Measurements from ENCODE around the gene SOBP. TPM values are rescaled to one million over a fixed set of nuclear protein-coding genes. Genes with fewer than 3 reads are reported as not detected.

SOBP gene
- total and polyA plus RNA-seq, 7 experiments from 2014 or later, result 0.08 to 0.15 TPM; not detected in 5

GRCh38 chr6:107699697-107700325 is 209.9 kb downstream of the SOBP start:
- Histone ChIP-seq H3K4me1 (ENCODE audit: control insufficient read depth in 2 of 2, insufficient read depth in 2 of 2, low read length in 2 of 2) (peaks cover 0 to 7% of the 10 kb centered on the region in 2 donors), H3K27me3 (ENCODE audit: control insufficient read depth in 2 of 2, insufficient read depth in 2 of 2, low read length in 2 of 2) (no peaks in the 10 kb centered on the region), H3K4me3 (ENCODE audit: low read length) (no peak overlapping the region), H3K9me3 (ENCODE audit: control insufficient read depth in 2 of 3, low read length in 3 of 3) (no peaks in the 10 kb centered on the region), H3K36me3 (ENCODE audit: control insufficient read depth in 2 of 3, insufficient read depth in 3 of 3, low read length in 3 of 3) (peaks cover 0 to 3% (median under 1%) of the 10 kb centered on the region in 3 experiments), H3K27ac (ENCODE audit: low read depth, low read length) (no peak overlapping the region)
- intact Hi-C loops (cut with micrococcal nuclease), result no loop called here
- ChIA-PET CTCF (interaction anchor here (0.8 to 1.4 kb wide), 2 partner anchors 30 to 1187 kb away, joined by 3 to 6 read pairs; no protein-coding TSS in a partner anchor), POLR2A (interaction anchor here (0.7 to 1.0 kb wide), 3 partner anchors 9 to 90 kb away, joined by 3 to 4 read pairs (median 3); no protein-coding TSS in a partner anchor)
- DNase-seq (peak in 1 of 9 donors; percentile 15), ATAC-seq (peak; percentile 26)
- H3K9me3 Mint-ChIP-seq, result peaks cover 0 to 5% (median 0%) of the 10 kb centered on the region in 11 donors
- H3K27ac Mint-ChIP-seq, result peak overlapping the region in 7 of 9 donors; percentile 75 to 91 (median 81)
- H3K4me1 Mint-ChIP-seq, result peaks cover 4 to 67% (median 44%) of the 10 kb centered on the region in 7 donors
- peak overlapping the region in 6 of 10 donors; percentile 5 to 66 (median 19) for H3K4me3 Mint-ChIP-seq
- peaks cover 0 to 12% (median 0%) of the 10 kb centered on the region in 5 donors for H3K27me3 Mint-ChIP-seq
- H3K36me3 Mint-ChIP-seq, result peaks cover 7 to 24% (median 21%) of the 10 kb centered on the region in 5 donors

- no peaks in the 10 kb centered on the region for H3K27me3 ChIP-seq (ENCODE audit: control insufficient read depth in 2 of 2, insufficient read depth in 2 of 2, low read length in 2 of 2)
- ChIA-PET POLR2A (interaction anchor here (0.6 to 1.3 kb wide), 7 partner anchors 9 to 171 kb away, joined by 3 to 4 read pairs (median 4); no protein-coding TSS in a partner anchor), CTCF (interaction anchor here (0.6 to 2.0 kb wide), 14 partner anchors 9 to 677 kb away, joined by 3 to 9 read pairs (median 4); no protein-coding TSS in a partner anchor)
- H3K9me3 Mint-ChIP-seq, result peaks cover 0 to 2% (median 0%) of the 10 kb centered on the region in 11 donors
- peak overlapping the region in 3 of 9 donors; percentile 47 to 85 (median 55) for H3K27ac Mint-ChIP-seq
- H3K36me3 ChIP-seq (ENCODE audit: control insufficient read depth in 2 of 3, insufficient read depth in 3 of 3, low read length in 3 of 3), result peaks cover 4 to 39% (median 6%) of the 10 kb centered on the region in 3 experiments
- peaks cover 0 to 7% of the 10 kb centered on the region in 2 donors for H3K4me1 ChIP-seq (ENCODE audit: control insufficient read depth in 2 of 2, insufficient read depth in 2 of 2, low read length in 2 of 2)
- intact Hi-C loops (cut with micrococcal nuclease), result loop anchor here (1.0 kb wide), 2 partner anchors 28 to 145 kb away; no protein-coding TSS in a partner anchor
- no peak overlapping the region for H3K4me3 ChIP-seq (ENCODE audit: low read length)
- DNase-seq, result no peak
- H3K27me3 Mint-ChIP-seq, result peaks cover 0 to 3% (median 0%) of the 10 kb centered on the region in 5 donors
- no peak overlapping the region for H3K4me3 Mint-ChIP-seq
- H3K27ac ChIP-seq (ENCODE audit: low read depth, low read length), result no peak overlapping the region
- no peak for ATAC-seq
- H3K4me1 Mint-ChIP-seq, result peaks cover 4 to 71% (median 46%) of the 10 kb centered on the region in 7 donors
- H3K36me3 Mint-ChIP-seq, result peaks cover 12 to 50% (median 47%) of the 10 kb centered on the region in 5 donors
- H3K9me3 ChIP-seq (ENCODE audit: control insufficient read depth in 2 of 3, low read length in 3 of 3), result no peaks in the 10 kb centered on the region
Observed at GRCh38 chr6:107703606-107704005, 213.7 kb downstream of the SOBP start.

- H3K27ac Mint-ChIP-seq, result peak overlapping the region in 8 of 9 donors; percentile 52 to 89 (median 74)
- Histone ChIP-seq H3K27ac (ENCODE audit: low read depth, low read length) (peak overlapping the region; percentile 34), H3K4me3 (ENCODE audit: low read length) (no peak overlapping the region), H3K9me3 (ENCODE audit: control insufficient read depth in 2 of 3, low read length in 3 of 3) (no peaks in the 10 kb centered on the region), H3K4me1 (ENCODE audit: control insufficient read depth in 2 of 2, insufficient read depth in 2 of 2, low read length in 2 of 2) (peaks cover 0 to 11% of the 10 kb centered on the region in 2 donors), H3K27me3 (ENCODE audit: control insufficient read depth in 2 of 2, insufficient read depth in 2 of 2, low read length in 2 of 2) (no peaks in the 10 kb centered on the region), H3K36me3 (ENCODE audit: control insufficient read depth in 2 of 3, insufficient read depth in 3 of 3, low read length in 3 of 3) (peaks cover 4 to 40% (median 6%) of the 10 kb centered on the region in 3 experiments)
- intact Hi-C loops (cut with micrococcal nuclease), result loop anchor here (1.0 kb wide), 3 partner anchors 12 to 144 kb away; no protein-coding TSS in a partner anchor
- ChIA-PET POLR2A (interaction anchor here (0.7 to 1.1 kb wide), 3 partner anchors 17 to 1079 kb away, joined by 3 to 4 read pairs (median 3); no protein-coding TSS in a partner anchor), CTCF (interaction anchor here (0.6 to 2.0 kb wide), 16 partner anchors 8 to 1060 kb away, joined by 3 to 9 read pairs (median 4); no protein-coding TSS in a partner anchor)
- DNase-seq, result peak in 3 of 9 donors; percentile 21 to 39 (median 34)
- H3K27me3 Mint-ChIP-seq, result peaks cover 0 to 3% (median 0%) of the 10 kb centered on the region in 5 donors
- H3K4me1 Mint-ChIP-seq, result peaks cover 11 to 71% (median 46%) of the 10 kb centered on the region in 7 donors
- H3K9me3 Mint-ChIP-seq, result peaks cover 0 to 2% (median 0%) of the 10 kb centered on the region in 11 donors
- H3K4me3 Mint-ChIP-seq, result no peak overlapping the region
- H3K36me3 Mint-ChIP-seq, result peaks cover 12 to 56% (median 47%) of the 10 kb centered on the region in 5 donors
- peak; percentile 44 for ATAC-seq
Observed at GRCh38 chr6:107704347-107705013, 214.6 kb downstream of the SOBP start.

- peaks cover 12 to 56% (median 47%) of the 10 kb centered on the region in 5 donors for H3K36me3 Mint-ChIP-seq
- no peak for ATAC-seq
- ChIA-PET CTCF (interaction anchor here (1.1 kb wide), 1 partner anchor 138 kb away, joined by 3 read pairs; no protein-coding TSS in a partner anchor), POLR2A (interaction anchor here (0.7 kb wide), 1 partner anchor 10 kb away, joined by 4 read pairs; no protein-coding TSS in a partner anchor)
- Histone ChIP-seq H3K4me1 (ENCODE audit: control insufficient read depth in 2 of 2, insufficient read depth in 2 of 2, low read length in 2 of 2) (peaks cover under 1 to 19% of the 10 kb centered on the region in 2 donors), H3K9me3 (ENCODE audit: control insufficient read depth in 2 of 3, low read length in 3 of 3) (no peaks in the 10 kb centered on the region), H3K27me3 (ENCODE audit: control insufficient read depth in 2 of 2, insufficient read depth in 2 of 2, low read length in 2 of 2) (no peaks in the 10 kb centered on the region), H3K4me3 (ENCODE audit: low read length) (no peak overlapping the region), H3K27ac (ENCODE audit: low read depth, low read length) (no peak overlapping the region), H3K36me3 (ENCODE audit: control insufficient read depth in 2 of 3, insufficient read depth in 3 of 3, low read length in 3 of 3) (peaks cover 4 to 40% (median 6%) of the 10 kb centered on the region in 3 experiments)
- intact Hi-C loops (cut with micrococcal nuclease), result no loop called here
- H3K4me1 Mint-ChIP-seq, result peaks cover 22 to 72% (median 47%) of the 10 kb centered on the region in 7 donors
- H3K4me3 Mint-ChIP-seq, result no peak overlapping the region
- peak overlapping the region in 6 of 9 donors; percentile 22 to 98 (median 66) for H3K27ac Mint-ChIP-seq
- no peak for DNase-seq
- H3K27me3 Mint-ChIP-seq, result no peaks in the 10 kb centered on the region
- peaks cover 0 to 2% (median 0%) of the 10 kb centered on the region in 11 donors for H3K9me3 Mint-ChIP-seq
Observed at GRCh38 chr6:107706516-107707115, 216.7 kb downstream of the SOBP start.

GRCh38 chr6:107707346-107708275 is 217.7 kb downstream of the SOBP start:
- ChIA-PET CTCF (interaction anchor here (1.2 kb wide), 1 partner anchor 23 kb away, joined by 3 read pairs; no protein-coding TSS in a partner anchor), POLR2A (interaction anchor here (1.4 kb wide), 1 partner anchor 80 kb away, joined by 3 read pairs; no protein-coding TSS in a partner anchor)
- ATAC-seq, result no peak
- Histone ChIP-seq H3K36me3 (ENCODE audit: control insufficient read depth in 2 of 3, insufficient read depth in 3 of 3, low read length in 3 of 3) (peaks cover 4 to 40% (median 6%) of the 10 kb centered on the region in 3 experiments), H3K9me3 (ENCODE audit: control insufficient read depth in 2 of 3, low read length in 3 of 3) (no peaks in the 10 kb centered on the region), H3K4me1 (ENCODE audit: control insufficient read depth in 2 of 2, insufficient read depth in 2 of 2, low read length in 2 of 2) (peaks cover 10 to 29% of the 10 kb centered on the region in 2 donors), H3K4me3 (ENCODE audit: low read length) (no peak overlapping the region), H3K27me3 (ENCODE audit: control insufficient read depth in 2 of 2, insufficient read depth in 2 of 2, low read length in 2 of 2) (no peaks in the 10 kb centered on the region), H3K27ac (ENCODE audit: low read depth, low read length) (no peak overlapping the region)
- intact Hi-C loops (cut with micrococcal nuclease), result no loop called here
- H3K27me3 Mint-ChIP-seq, result no peaks in the 10 kb centered on the region
- no peak overlapping the region for H3K4me3 Mint-ChIP-seq
- H3K9me3 Mint-ChIP-seq, result peaks cover 0 to 2% (median 0%) of the 10 kb centered on the region in 11 donors
- peaks cover 12 to 52% (median 42%) of the 10 kb centered on the region in 5 donors for H3K36me3 Mint-ChIP-seq
- DNase-seq, result no peak
- H3K27ac Mint-ChIP-seq, result peak overlapping the region in 8 of 9 donors; percentile 60 to 98 (median 76)
- H3K4me1 Mint-ChIP-seq, result peaks cover 32 to 77% (median 57%) of the 10 kb centered on the region in 7 donors
